Measurements from ENCODE around the gene PRDM15.

The PRDM15 gene

GRCh38 chr21:41819236-41819855 lies 59.8 kb downstream of the PRDM15 start:
- no peak for TF ChIP-seq CEBPB (IDR thresholded peaks at IDR 0.05)
- peak; percentile 69 for TF ChIP-seq MAX (IDR thresholded peaks at IDR 0.05)

- no peak for TF ChIP-seq TAF1 (IDR thresholded peaks at IDR 0.05; ENCODE audit: low read depth)
- no peak for TF ChIP-seq CREB1 (IDR thresholded peaks at IDR 0.05; ENCODE audit: low read depth)
- no peak for TF ChIP-seq YY1 (IDR thresholded peaks at IDR 0.05; ENCODE audit: low read depth)
- no peak for TF ChIP-seq TEAD4 (IDR thresholded peaks at IDR 0.05)
- no peak for TF ChIP-seq RAD21 (IDR thresholded peaks at IDR 0.05; ENCODE audit: low read depth)
- no peak for TF ChIP-seq FOXM1 (IDR thresholded peaks at IDR 0.05; ENCODE audit: borderline replicate concordance, low read depth)
- TF ChIP-seq CEBPB (IDR thresholded peaks at IDR 0.05): no peak
- TF ChIP-seq MAX (IDR thresholded peaks at IDR 0.05): no peak
- no peak for TF ChIP-seq TCF12 (IDR thresholded peaks at IDR 0.05; ENCODE audit: low read depth)
- TF ChIP-seq REST (IDR thresholded peaks at IDR 0.05; ENCODE audit: low read depth): no peak
- no peak for TF ChIP-seq USF1 (IDR thresholded peaks at IDR 0.05)
- no peak for TF ChIP-seq ZBTB7A (IDR thresholded peaks at IDR 0.05; ENCODE audit: low read depth)
- TF ChIP-seq EP300 (IDR thresholded peaks at IDR 0.05; ENCODE audit: borderline replicate concordance): no peak
- no peak for TF ChIP-seq EGR1 (IDR thresholded peaks at IDR 0.05)
- no peak for TF ChIP-seq NFIC (IDR thresholded peaks at IDR 0.05)
Measured at GRCh38 chr21:41817877-41818855, 61.0 kb downstream of the PRDM15 start.

GRCh38 chr21:41817228-41817627 lies 61.9 kb downstream of the PRDM15 start:
- TF ChIP-seq CREB1 (IDR thresholded peaks at IDR 0.05; ENCODE audit: low read depth) (no peak), TCF12 (IDR thresholded peaks at IDR 0.05; ENCODE audit: low read depth) (no peak), RAD21 (IDR thresholded peaks at IDR 0.05; ENCODE audit: low read depth) (peak; percentile 81)

GRCh38 chr21:41816583-41817165 lies 62.5 kb downstream of the PRDM15 start:
- TF ChIP-seq ZBTB7A (IDR thresholded peaks at IDR 0.05; ENCODE audit: low read depth) (no peak), EP300 (IDR thresholded peaks at IDR 0.05; ENCODE audit: borderline replicate concordance) (no peak), YY1 (IDR thresholded peaks at IDR 0.05; ENCODE audit: low read depth) (no peak), FOXM1 (IDR thresholded peaks at IDR 0.05; ENCODE audit: borderline replicate concordance, low read depth) (no peak), TAF1 (IDR thresholded peaks at IDR 0.05; ENCODE audit: low read depth) (no peak), MAX (IDR thresholded peaks at IDR 0.05) (no peak), RAD21 (IDR thresholded peaks at IDR 0.05; ENCODE audit: low read depth) (peak; percentile 71)

GRCh38 chr21:41815652-41816582 lies 63.2 kb downstream of the PRDM15 start:
- no peak for TF ChIP-seq FOXM1 (IDR thresholded peaks at IDR 0.05; ENCODE audit: borderline replicate concordance, low read depth)
- TF ChIP-seq ZBTB7A (IDR thresholded peaks at IDR 0.05; ENCODE audit: low read depth): no peak
- TF ChIP-seq TAF1 (IDR thresholded peaks at IDR 0.05; ENCODE audit: low read depth): no peak
- no peak for TF ChIP-seq USF1 (IDR thresholded peaks at IDR 0.05)
- no peak for TF ChIP-seq YY1 (IDR thresholded peaks at IDR 0.05; ENCODE audit: low read depth)

GRCh38 chr21:41813226-41813625 lies 65.9 kb downstream of the PRDM15 start:
- no peak for TF ChIP-seq CEBPB (IDR thresholded peaks at IDR 0.05)
- no peak for TF ChIP-seq REST (IDR thresholded peaks at IDR 0.05; ENCODE audit: low read depth)
- no peak for TF ChIP-seq RAD21 (IDR thresholded peaks at IDR 0.05; ENCODE audit: low read depth)
- no peak for TF ChIP-seq TEAD4 (IDR thresholded peaks at IDR 0.05)
- TF ChIP-seq FOXM1 (IDR thresholded peaks at IDR 0.05; ENCODE audit: borderline replicate concordance, low read depth): no peak
- no peak for TF ChIP-seq CREB1 (IDR thresholded peaks at IDR 0.05; ENCODE audit: low read depth)
- no peak for TF ChIP-seq ZBTB7A (IDR thresholded peaks at IDR 0.05; ENCODE audit: low read depth)
- no peak for TF ChIP-seq TCF12 (IDR thresholded peaks at IDR 0.05; ENCODE audit: low read depth)
- TF ChIP-seq NFIC (IDR thresholded peaks at IDR 0.05): no peak
- no peak for TF ChIP-seq YY1 (IDR thresholded peaks at IDR 0.05; ENCODE audit: low read depth)
- no peak for TF ChIP-seq EP300 (IDR thresholded peaks at IDR 0.05; ENCODE audit: borderline replicate concordance)
- TF ChIP-seq MAX (IDR thresholded peaks at IDR 0.05): no peak

Measured in Ishikawa (cell line).